Measurements from ENCODE around the gene TEX14.
"Not testable (repeated sequence)": the region's sequence is repeated elsewhere in the genome, so short reads cannot be mapped to it uniquely, and the experiment has no call there.

The TEX14 gene

DNA sequence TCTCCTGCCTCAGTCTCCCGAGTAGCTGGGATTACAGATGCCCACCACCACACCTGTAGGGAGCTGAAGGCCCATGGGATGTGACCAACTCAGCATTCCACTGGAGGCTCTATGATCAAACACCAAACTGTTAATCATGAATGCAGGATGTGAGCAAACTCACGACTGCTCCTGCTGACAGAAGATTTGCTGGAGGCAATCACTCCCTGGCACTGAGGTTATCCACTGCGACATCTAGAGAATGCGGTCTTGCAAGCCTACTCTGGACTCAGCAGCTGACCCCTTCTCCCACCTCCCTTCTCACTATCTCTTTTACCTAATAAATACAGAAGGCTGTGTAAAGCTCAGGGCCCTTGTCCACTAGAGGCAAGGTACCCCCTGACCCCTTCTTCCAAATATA is 4.9 kb downstream of the TEX14 start:
- DNase-seq = no peak

DNA sequence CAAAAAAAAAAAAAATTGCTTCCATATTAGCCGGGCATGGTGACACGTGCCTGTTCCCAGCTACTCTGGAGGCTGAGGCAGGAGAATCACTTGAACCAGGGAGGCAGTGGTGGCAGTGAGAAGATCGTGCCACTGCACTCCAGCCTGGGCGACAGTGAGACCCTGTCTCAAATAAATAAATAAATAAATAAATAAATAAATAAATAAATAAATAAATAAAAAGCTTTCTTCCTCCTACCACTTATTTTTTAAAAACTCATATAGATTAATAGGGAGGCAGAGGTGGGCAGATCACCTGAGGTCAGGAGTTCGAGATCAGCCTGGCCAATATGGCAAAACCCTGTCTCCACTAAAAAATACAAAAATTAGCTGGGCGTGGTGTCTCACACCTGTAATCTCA is 7.4 kb downstream of the TEX14 start:
- not testable (repeated sequence) for DNase-seq

DNA sequence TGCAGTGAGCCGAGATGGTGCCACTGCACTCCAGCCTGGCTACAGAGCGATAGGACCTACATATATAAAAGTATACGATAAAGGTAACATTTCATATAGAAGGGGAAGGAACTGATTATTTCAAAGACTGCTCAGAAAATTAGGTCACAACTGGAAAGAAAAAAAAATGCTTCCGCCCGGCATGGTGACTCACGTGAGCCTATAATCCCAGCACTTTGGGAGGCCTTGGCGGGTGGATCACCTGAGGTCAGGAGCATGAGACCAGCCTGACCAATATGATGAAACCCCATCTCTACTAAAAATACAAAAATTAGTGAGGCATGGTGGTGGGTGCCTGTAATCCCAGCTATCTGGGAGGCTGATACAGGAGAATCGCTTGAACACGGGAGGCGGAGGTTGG is 7.8 kb downstream of the TEX14 start:
- no peak for DNase-seq

DNA sequence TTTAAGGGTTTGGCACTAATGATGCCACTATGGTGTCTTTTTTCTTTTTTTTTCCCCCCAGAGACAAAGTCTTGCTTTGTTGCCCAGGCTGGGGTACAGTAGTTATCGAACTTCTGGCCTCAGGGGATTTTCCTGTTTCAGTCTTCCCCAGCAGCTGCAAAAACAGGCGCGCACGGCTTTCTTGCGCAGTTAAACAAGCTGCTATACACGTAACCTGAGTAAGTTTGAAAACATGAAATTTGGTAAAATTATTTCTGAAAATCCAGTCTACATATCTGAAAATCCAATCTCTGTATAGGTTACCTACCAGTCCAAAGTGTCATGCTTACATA is 11.8 kb downstream of the TEX14 start:
- DNase-seq = no peak

DNA sequence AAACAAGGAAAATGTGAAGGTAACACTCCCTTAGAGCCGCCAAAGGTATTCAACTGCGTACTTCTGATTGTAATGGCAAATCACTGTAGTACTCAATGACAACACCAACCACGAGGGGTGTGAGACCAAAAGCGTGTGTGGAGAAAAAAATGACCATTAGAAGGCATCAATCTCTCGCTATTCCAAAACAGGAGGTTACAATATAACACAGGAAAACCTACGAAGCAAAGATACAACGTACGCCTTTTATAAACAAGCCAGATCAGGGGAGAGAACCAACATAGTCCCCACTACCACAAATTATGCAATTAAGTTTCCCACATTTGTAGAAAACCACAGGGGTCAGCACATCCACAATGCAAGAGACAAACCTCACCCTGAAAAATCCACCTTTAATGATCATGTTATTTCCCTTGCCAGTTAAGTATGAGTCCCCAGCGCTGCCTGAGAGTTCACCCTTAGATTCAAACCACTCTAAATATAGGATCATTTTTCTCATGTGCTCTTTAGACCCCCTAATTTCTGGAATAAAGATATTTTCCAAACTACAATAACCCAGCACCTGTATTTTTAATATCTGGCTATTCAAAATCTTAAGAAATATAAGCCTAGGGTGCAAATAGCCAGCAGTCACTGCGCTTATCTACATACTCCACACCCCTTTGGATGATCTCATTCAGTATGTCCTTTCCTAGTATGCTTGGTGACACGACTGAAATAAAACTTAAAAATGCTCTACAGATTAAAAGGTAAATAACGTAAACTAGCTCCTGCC is 12.4 kb downstream of the TEX14 start:
- DNase-seq = no peak

DNA sequence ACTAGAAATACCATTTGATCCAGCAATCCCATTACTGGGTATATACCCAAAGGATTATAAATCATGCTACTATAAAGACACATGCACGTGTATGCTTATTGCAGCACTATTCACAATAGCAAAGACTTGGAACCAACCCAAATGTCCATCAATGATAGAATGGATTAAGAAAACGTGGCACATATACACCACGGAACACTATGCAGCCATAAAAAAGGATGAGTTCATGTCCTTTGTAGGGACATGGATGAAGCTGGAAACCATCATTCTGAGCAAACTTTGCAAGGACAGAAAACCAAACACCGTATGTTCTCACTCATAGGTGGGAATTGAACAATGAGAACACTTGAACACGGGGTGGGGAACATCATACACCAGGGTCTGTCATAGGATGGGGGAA is 13.6 kb downstream of the TEX14 start:
- DNase-seq = not testable (repeated sequence)

DNA sequence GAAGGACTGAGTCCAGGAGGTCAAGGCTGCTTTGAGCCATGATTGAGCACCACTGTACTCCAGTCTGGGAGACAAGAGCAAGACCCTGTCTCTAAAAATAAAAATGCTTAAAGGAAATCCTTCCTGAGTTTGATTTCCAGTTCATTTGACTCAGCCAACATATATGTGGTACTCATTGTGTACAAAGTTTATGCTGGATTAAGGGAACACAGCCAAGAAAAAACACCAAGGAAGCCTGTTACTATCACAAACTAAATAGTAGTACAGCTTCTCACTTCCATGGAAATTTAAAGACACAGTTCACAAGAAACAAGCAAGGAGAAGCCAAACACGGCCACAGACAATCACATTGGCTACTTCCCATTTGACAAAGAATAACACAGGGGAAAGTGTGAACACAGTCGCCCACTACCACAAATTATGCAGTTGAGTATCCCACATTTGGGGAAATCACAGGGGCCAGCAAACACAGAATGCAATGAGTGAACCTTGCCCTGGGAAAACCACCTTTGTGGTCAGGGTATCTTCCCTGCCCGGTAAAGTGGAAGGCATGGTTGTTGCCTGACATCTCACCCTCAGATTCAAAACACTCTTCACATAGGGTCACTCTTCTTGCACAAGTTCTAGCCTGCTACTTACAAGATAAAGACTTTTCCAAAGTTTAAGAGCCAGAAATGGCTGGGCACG is 14.5 kb downstream of the TEX14 start:
- DNase-seq = no peak

DNA sequence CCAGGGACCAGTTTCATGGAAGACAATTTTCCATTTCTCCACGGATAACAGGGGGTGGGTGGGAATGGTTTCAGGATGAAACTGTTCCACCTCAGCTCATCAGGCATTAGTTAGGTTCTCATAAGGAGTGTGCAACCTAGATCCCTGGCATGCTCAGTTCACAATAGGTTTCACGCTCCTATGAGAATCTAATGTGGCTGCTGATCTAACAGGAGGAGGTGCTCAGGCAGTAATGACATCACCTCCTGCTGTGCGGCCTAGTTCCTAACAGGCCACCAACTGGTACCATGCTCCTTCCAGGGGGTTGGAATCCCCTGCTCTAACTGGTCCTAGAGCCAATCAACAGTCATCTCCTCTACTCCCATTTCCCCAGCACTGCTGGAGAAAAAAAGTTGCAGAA is 19.9 kb downstream of the TEX14 start:
- DNase-seq = no peak

DNA sequence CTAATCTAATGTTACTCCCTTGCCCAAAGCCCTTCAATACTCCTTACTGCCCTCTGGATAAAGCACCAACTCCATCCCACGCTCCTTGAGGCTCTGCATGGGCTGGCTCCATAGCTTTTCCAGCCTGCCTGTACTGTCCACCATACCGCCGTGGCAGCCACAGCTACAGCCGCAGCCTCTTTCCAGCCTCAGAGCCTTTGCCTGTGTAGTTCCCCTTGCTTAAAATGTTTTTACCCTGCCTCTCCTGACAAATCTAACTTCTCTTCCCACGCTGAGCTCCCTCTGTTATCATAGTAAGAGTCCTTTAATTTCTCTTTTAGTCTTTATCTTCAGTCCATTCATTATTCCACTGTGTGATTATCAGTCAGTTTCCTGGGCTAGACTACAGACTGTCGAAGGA is 22.0 kb downstream of the TEX14 start:
- DNase-seq = no peak

DNA sequence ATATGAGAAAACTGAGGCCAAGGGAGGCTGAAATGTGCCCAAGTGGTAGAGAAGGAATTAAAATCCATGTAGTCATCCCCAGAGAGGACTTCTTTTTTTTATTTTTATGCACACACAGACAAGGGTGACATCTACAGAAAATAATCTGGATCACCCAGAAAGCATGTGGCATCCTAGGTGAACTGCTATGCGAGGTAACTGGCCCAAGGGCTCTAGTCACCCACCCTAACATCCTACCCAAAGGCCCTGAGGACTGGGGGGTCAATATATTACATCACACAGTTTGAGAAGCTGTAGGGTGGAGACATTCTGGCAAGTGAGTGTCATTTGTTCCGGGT is 23.3 kb downstream of the TEX14 start:
- DNase-seq = no peak

DNA sequence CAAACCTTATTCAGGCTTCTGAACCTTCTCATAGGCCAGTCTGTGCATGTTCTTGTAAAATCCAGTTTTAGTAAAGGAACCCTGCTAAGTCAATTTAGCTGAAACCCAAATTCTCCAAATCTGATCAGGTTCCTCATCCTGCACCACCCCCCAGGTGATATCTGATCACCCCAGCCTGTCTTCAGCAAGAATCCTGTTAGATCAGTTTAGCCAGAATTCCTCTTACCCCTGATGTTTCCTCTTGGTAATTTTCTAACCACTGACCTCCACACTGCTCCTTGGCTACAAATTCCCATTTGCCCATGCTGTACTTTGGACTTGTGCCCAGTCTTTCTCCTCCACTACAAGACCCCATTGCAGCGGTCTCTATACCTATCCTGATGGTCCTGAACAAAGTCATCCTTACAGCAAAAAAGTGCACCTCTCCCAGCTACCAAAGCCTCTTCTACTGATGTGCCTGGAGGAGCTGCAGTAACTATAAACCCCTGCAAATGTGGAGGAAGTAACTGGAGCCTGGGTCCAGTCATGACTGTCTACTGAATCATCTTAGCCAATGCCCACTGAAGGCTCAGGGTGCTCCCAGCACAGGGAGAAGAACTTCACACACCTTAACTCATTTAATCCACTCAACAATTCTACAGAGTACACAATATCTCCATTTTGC is 23.8 kb downstream of the TEX14 start:
- DNase-seq = no peak

DNA sequence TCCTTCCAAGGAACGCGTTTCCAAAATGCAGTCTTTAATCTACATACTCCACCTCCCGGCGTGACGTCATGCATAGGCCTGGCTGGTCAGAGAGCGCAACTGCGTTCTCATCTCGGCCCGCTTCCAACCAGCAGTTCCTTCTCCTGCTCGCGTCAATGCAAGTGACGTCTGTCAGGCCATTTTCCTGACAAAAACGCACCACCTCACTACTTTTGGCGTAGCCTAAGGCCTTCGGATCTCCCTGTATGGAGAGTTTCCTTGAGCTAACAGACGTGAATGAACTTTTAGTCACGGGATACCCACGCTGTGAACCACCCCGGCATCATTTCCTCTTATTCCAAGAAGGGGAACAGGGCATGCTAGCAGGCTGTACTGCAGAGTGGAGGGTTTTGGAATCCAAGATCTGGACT is 25.0 kb downstream of the TEX14 start:
- peak; percentile 42 for DNase-seq

DNA sequence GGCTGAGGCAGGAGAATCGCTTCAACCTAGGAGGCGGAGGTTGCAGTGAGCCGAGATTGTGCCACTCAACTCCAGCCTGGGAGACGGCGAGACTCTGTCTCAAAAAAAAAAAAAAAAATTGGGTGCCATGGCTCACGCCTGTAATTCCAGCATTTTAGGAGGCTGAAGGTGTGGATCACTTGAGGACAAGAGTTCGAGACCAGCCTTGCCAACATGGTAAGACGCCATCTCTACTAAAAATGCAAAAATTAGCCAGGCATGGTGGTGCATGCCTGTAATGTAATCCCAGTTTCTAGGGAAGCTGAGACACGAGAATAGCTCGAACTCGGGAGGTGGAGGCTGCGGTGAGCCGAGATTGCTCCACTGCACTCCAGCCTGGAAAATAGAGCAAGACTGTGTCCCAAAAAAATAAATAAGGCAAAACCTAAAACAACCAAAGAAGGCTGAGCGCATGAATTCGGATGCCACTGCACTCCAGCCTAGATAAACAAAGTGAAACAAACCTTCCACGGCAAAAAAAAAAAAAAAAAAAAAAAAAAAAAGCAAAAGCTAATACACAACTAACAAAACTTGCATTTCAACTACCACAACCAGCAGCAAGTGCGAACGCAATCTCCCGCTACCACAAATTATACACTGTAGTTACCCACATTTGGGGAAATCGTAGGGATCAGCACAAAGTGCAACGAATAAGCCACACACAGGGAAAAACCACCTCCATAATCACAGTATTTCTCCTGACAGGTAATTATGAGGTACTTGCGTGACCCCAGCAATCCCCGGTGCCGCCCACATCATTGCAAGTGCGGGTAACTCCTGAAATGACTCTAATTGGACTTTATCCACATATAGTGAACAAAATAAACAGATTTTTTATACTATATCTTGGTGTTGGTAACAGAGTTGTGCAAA is 25.6 kb downstream of the TEX14 start:
- DNase-seq = no peak

DNA sequence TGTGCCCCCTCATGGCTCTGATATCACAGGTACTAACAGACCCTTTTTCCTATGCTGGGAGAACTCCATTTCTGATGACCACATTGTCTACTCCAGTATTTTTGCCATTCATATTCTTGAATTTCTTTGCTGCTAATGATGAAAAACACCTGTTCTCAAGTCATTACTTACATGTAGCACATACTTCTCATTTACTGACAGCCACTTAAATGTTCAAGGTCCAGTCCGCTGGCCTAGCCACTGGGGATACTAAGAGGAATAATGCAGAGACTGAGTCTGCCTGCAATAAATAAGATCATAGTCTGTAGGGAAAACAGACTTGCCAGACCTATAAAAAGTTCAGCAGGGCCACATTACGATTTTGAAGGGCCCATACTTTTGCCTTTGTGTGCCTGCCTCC is 27.5 kb downstream of the TEX14 start:
- no peak for DNase-seq

DNA sequence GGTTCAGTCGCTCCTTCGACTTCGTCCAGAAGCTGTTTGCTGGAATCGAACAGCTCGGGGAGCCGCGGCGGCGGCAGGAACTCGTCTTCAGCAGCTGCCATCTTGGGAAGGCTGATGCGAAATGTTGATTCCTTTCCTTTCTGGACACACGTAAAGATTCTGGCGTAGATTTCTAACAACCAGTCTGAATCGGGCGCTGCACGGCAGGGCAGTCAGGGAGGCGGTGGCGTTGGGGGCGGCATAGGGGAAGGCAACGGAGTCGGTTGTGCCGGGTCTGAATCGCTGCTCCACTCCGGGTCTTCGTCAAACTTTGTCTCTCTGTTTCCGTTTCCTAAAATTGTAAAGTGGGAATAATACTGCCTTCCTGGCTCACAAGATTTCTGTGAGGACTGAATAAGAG is 30.3 kb downstream of the TEX14 start:
- no peak for DNase-seq

DNA sequence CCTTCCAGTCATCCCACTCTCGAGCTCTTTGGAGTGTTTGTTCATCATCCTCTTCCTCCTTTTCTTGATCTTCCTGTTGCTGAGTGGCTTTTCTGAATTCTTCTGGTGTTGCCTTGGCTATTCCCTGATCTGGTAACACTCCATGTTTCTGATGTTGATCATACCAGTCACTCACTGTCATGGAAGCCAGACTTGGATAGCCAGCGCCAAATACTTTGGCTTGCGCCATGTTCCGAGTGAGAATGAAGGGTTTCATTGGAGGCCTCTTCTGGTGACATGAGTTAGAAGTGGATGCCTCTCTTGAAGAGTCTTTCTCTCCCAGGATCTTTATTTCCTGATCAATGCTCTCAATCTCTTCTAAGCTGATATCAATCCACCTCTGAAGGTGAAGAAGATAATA is 31.2 kb downstream of the TEX14 start:
- DNase-seq = no peak

DNA sequence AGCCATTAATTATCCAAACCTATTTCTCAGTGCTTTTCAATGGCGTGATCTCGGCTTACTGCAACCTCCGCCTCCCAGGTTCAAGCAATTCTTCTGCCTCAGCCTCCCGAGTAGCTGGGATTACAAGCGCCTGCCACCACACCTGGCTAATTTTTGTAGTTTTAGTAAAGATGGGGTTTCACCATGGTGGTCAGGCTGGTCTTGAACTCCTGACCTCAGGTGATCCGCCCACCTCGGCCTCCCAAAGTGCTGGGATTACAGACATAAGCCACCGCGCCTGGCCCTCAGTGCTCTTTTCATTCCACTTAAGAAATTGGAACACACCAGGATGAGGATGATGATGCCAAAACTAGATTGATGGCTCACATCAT is 32.1 kb downstream of the TEX14 start:
- not testable (repeated sequence) for DNase-seq

DNA sequence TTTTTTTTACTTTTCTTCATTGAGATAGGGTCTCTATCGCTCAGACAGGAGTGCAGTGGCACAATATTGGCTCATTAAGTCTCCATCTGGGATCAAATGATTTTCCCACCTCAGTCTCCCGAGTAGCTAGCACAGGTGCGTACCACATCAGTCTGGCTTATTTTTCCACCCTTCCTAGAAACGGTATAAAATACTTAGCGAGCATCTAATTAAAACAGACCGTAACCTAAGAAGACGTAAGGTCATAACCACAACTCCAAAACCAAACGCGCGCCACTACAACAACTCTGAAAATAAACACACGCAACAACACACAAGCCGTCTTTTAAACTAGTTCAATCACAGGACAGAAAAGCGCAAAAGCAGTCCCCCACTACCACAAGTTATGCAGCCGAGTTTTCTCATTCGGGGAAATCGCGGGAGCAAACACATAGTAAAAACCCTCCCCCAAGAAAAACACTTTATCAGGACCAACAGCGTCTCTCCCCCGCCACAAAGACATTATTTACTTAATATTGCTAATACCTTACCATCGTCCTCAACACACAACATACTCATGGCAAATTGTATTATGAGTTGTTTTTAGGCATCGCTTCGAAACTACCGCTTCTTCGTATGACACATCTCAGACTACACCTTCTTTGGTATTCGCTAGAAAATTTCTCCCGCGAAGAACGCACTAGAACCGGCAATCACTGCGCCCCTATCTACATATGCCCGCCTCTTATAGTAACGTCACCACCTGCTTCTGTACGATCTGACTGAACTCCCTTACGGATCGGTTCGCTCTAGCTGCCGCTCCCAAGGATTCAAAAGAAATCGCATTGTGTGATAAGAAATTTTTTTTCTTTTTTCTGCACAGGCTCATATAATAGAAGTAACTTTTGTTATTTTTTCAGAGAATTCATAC is 32.8 kb downstream of the TEX14 start:
- DNase-seq = peak; percentile 73

DNA sequence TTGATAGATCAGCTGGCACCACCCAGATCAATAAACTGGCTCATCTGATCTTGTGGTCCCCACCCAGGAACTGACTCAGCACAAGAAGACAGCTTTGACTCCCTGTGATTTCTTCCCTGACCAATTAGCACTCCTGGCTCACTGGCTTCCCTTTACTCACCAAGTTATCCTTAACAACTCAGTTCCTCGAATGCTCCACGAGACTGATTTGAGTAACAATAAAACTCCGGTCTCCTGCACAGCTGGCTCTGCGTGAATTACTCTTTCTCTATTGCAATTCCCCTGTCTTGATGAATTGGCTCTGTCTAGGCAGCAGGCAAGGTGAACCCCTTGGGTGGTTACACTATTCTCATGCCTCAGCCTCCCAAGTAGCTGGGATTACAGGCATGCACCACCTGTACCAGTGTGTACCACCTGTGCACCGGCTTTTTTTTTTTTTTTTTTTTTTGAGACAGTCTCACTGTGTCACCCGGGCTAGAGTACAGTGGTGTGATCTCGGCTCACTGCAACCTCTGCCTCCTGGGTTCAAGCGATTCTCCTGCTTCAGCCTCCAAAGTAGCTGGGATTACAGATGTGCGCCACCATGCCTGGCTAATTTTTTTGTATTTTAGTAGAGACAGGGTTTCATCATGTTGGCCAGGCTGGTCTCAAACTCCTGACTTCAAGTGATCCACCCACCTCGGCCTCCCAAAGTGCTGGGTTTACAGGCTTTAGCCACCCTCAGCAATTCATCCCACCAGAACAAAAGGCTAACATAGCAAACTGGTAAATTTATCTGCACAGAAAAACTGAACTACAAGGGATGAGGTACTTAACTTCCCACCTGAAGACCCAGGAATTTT is 33.7 kb downstream of the TEX14 start:
- DNase-seq = not testable (repeated sequence)

DNA sequence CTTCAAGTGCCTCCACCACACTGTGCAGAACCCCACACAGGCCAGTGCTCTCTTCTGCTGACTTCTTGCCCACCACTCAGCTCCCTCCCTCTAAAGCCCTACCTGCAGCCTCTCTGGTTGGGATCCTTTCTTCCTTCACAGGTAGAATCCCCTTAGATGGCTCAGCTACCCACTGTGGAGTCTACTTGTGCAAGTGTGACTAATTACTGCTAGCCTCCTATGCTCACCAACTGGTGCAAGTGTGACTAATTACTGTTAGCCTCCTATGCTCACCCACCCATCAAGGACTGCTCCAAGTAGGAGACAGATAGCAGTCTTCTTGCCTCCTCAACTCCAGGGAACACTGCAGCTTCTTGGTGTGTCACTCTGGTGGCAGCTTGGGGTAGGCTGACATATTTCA is 43.6 kb downstream of the TEX14 start:
- DNase-seq = no peak

DNA sequence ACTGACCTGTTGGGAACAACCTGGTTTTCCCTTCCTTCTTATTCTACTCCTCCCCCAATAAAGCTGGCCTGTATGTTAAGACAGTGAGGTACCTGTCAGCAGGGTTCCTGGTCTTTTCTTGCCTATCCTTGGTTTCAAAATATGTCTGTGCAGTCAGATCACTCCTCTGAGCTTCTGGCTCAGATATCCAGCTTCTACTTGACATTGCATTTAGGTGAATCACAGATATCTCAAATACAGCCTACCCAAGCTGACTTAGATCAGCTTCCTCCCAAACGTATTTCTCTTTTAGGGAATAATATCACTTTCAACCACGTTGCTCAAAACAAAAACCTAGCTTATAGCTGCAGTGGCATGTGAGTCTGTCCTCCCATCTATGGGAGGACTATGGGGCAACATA is 48.7 kb downstream of the TEX14 start:
- DNase-seq = no peak

All from GDM1 (cell line).